NCI-H1048 (cell line): ENCODE results near the gene TTC7B.
"Not testable (repeated sequence)": the region's sequence is repeated elsewhere in the genome, so short reads cannot be mapped to it uniquely, and the experiment has no call there.

ENCODE experiments used
- DNase-seq: peaks from one replicate; lab custom pipeline; 2025; lab: John Stamatoyannopoulos, UW

Gene TTC7B, protein sequence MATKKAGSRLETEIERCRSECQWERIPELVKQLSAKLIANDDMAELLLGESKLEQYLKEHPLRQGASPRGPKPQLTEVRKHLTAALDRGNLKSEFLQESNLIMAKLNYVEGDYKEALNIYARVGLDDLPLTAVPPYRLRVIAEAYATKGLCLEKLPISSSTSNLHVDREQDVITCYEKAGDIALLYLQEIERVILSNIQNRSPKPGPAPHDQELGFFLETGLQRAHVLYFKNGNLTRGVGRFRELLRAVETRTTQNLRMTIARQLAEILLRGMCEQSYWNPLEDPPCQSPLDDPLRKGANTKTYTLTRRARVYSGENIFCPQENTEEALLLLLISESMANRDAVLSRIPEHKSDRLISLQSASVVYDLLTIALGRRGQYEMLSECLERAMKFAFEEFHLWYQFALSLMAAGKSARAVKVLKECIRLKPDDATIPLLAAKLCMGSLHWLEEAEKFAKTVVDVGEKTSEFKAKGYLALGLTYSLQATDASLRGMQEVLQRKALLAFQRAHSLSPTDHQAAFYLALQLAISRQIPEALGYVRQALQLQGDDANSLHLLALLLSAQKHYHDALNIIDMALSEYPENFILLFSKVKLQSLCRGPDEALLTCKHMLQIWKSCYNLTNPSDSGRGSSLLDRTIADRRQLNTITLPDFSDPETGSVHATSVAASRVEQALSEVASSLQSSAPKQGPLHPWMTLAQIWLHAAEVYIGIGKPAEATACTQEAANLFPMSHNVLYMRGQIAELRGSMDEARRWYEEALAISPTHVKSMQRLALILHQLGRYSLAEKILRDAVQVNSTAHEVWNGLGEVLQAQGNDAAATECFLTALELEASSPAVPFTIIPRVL

DNA sequence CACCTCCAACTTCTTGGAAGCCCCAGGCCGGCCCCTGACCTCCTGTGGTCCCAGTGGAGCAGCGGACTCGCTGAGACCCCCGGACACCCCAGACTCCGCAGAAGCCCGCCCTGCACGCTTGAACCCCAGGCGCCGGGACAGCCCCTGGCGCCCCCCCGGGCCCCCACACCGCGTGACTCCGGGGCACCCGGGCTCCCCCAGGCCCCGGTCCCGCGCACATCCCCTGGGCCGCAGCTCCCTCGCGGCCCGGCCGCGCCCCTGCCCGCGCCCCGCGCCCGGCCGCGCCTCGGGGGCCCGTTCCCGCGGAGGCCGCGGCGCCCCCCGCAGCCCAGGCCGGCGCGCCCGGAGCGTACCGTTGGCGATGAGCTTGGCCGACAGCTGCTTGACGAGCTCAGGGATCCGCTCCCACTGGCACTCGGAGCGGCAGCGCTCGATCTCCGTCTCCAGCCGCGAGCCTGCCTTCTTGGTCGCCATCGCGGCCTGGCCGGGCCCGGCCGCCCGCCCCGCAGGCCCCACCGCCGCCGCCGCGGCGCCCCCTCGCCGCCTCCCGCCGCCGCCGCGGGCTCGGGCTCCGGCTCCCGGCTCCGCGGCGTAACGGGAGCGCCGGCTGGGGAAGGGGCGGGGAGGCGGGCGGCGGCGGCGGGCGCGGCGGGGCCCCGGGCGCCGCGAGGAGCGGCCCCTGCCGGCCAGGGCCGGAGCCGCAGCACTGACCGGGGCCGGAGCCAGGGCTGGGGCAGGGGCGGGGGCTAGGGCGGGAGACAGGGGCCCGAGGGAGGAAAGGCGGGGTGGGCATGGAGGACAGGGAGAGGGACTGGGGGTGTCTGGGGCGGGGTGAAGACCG lies at the start of gene TTC7B:
TTC7B (minus strand) TSS at position 609 of the 841 bp plus-strand sequence; CDS start at position 474, 135 bp downstream.
- DNase-seq: no peak

- no peak for DNase-seq
These were observed 48.5 kb upstream of the TTC7B start for GRCh38 chr14:90864741-90865140.

GRCh38 chr14:90858511-90858910 lies 42.3 kb upstream of the TTC7B start:
- DNase-seq: no peak

GRCh38 chr14:90857866-90858265 lies 41.6 kb upstream of the TTC7B start:
- no peak for DNase-seq

DNA sequence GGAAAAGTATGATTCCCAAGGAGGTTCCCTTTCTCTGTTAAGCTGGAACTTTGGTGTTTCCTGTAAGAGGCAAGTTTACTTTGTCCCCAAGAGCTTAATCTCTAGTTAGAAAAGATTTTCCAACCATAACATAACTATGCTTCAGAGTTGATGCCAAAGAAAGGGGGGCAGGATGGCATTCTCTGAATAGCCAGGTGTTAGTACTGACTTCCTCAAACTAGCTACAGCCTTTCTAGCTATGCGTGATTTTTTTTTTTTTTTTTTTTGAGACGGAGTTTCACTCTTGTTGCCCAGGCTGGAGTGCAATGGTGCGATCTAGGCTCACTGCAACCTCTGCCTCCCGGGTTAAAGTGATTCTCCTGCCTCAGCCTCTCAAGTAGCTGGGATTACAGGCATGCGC lies 39.9 kb upstream of the TTC7B start:
- DNase-seq: not testable (repeated sequence)

- no peak for DNase-seq
These were observed 36.9 kb upstream of the TTC7B start for GRCh38 chr14:90853116-90853515.

GRCh38 chr14:90851327-90852036 lies 35.3 kb upstream of the TTC7B start:
- no peak for DNase-seq

- DNase-seq: no peak
These were observed 34.3 kb upstream of the TTC7B start for GRCh38 chr14:90850487-90850886.

DNA sequence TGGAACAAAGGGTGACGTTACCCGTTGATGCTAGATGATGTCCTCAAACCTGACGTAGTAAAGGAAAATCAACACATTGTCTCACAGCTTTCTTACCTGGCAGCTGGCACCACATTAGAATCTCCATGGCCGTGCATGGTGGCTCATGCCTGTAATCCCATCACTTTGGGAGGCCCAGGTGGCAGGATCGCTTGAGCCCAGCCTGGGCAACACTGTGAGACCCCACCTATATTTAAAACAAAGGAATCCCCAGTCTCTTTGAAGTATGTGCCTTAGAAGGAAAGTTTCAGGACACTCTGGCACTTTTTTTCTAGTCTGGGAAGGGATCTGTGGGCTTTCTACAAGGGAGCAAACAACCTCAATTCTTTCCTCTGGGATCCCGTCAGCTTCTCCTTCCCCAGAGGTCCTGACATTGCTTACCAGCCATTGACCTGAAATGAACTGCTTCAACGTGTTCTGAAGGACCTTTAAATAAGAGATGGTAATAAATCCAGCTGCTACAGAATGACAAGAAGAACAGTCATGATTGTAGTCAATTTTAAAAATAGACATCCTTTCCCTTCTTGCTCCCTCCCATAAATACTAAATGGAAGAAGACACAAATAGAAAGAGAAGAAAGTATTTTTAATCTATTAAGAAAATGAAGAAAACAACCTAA lies 33.7 kb upstream of the TTC7B start:
- no peak for DNase-seq

GRCh38 chr14:90848944-90849731 lies 32.9 kb upstream of the TTC7B start:
- DNase-seq: no peak

DNA sequence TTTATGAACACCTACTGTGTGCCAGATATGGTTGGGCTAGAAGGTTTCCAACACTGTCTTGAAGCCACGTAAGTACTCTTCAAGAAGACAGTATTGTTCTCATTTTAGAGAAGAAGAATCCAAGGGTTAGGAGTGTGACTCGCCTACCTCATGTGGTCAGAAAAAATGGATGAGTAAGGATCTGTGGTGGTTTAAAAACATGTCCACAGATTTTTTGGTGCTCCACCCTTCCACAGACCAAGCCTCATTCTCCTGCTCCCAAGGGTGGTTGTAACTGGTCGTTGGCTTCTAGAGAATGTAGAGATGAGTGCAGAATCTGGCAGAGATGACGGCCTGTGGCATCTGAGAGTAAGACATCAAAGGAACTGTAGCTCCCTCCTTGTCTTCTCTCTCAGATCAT lies 30.3 kb upstream of the TTC7B start:
- DNase-seq: no peak

- no peak for DNase-seq
These were observed 28.1 kb upstream of the TTC7B start for GRCh38 chr14:90844321-90844720.

DNA sequence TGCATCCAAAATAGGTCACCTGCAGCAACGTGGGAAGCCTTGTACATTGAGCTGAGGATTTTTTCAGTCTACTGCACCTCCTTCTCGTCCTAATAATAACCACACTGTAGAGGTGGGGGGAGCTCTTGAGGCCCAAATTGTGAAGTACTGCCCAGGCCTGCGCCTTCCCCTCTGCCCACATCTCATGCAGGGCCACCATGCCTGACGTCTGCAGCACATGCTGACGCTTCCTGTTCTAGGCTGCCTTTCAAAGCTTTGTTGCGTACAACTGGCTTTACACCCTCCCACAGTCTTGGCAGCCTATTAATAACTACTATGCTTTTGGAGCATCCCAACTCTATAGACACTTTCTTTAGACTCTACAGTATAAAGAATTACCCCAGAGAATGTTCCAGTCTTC lies 26.5 kb upstream of the TTC7B start:
- no peak for DNase-seq

GRCh38 chr14:90840667-90841066 lies 24.4 kb upstream of the TTC7B start:
- DNase-seq: not testable (repeated sequence)

- DNase-seq: no peak
These were observed 23.6 kb upstream of the TTC7B start for GRCh38 chr14:90839889-90840266.

- no peak for DNase-seq
These were observed 23.0 kb upstream of the TTC7B start for GRCh38 chr14:90839024-90839888.

DNA sequence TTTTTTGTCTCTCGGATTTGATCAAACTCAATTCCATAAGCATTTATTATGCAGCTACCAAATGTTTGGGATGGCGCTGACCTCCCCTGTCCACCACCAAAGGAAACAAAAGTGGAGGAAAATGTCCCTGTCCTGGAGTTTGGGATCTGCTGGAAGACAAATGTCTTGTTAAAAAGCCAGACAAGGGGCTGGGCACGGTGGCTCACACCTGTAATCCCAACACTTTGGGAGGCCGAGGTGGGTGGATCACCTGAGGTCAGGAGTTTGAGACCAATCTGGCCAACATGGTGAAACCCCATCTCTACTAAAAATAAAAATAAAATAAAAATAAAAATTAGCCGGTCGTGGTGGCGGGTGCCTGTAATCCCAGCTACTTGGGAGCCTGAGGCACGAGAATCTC lies 22.3 kb upstream of the TTC7B start:
- not testable (repeated sequence) for DNase-seq

GRCh38 chr14:90837355-90837754 lies 21.1 kb upstream of the TTC7B start:
- no peak for DNase-seq

- DNase-seq: no peak
These were observed 20.4 kb upstream of the TTC7B start for GRCh38 chr14:90836692-90837063.
